Measurements from ENCODE around the gene FNDC10.
A peak's percentile ranks its signal among the peaks of the same experiment; 100 is the strongest.
"Not testable (repeated sequence)": the region's sequence is repeated elsewhere in the genome, so short reads cannot be mapped to it uniquely, and the experiment has no call there.

FNDC10 gene

DNA sequence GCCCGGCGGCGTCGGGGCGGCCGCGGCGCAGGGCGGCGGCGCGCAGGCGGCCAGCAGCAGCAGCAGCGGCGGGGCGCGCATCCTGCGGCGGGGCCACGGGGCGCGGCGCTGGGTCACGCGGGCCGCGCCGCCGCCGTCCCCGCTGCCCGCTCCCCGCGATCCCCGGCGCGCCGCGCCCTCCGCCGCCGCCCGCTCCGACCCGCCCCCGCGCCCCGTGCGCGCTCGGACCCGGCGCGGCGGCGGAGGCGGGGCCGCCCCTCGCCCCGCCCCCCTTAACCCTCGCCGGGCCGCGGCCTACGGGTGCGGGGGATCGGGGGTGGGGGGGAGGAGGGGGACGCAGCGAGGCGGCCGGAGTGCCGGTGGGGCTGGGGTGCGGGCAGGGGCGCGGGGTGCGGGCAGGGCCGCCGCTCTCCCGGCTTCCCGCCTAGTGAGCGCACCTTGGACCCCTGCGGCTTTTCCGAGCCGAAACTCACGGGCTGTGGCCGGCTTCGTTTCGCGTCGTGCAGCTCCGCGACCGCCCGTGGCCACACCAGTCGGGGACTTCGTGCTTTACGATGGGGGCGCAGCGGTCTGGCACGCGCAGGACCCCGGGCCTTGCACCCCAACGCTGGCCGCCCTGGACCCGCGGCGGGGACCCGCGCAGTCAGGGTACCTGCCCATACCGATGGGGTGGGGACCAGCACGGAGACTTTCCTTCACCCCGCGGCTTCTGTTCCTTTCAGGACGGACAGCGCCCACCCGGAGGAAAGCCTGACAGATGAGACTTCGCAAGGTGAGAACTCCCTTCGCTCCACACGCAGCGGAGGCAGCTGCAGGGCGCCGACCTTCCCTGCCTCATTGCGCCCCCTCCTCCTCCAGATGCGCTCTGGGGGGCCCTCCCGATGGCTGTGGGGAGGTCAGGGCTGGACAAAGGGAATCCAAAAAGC lies at the start of gene FNDC10:
Gene FNDC10 (minus strand): TSS at position 201 of the 926 bp plus-strand sequence. CDS start 120 bp downstream, at position 81.
- DNase-seq (ENCODE audit: low read depth in 2 of 2) = no peak

DNA sequence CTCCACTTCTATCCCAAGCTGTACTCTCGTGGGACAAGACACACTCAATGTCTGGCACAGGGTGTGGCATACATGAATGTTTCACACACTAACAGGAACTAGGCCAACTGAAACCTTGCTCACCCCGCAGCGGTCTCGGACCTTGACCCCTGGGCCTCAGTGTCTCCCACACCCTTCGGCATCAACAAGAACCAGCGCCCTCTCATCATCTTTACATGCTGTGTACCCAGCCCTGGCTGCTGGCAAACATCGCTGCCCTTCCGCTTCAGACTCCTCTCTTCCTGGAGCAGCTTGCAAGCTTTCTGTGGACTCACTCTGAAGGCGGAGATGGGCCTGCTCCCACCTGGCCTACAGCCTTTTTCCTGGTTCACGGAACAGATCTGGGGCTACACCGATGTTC lies 48.3 kb upstream of the FNDC10 start:
- not testable (repeated sequence) for DNase-seq (ENCODE audit: low read depth in 2 of 2)

DNA sequence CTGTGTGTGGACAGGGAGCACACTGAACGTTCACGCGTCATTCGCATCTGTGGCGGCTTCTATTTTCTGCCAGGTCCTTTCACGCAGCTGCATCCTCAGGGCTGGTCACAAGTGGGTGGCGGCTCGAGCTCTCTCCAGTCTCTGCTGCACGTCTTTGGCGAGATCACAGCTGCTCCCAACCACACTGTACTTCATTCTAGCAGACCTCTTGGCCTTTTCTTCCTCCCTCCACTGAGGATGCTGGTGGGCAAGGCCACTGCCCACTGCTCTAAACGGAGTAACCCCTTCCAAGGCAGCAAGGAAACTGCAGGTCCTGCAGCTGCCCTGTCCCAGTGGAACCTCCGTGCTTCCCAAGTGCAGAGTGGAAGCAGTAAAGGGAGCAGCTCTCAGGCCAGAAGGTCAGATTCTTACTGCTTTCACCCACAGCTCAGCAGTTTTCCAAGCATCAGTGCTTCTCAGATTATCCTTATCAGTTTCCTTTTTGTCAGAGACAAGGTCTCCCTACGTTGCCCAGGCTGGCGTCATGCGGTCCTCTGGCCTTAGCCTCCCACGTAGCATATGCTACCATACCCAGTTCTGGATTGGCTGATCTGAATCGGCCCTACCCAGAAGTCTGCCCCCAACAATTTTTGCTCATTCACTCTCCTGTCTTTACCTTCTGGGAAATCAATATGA lies 47.8 kb upstream of the FNDC10 start:
- DNase-seq (ENCODE audit: low read depth in 2 of 2) = not testable (repeated sequence)

DNA sequence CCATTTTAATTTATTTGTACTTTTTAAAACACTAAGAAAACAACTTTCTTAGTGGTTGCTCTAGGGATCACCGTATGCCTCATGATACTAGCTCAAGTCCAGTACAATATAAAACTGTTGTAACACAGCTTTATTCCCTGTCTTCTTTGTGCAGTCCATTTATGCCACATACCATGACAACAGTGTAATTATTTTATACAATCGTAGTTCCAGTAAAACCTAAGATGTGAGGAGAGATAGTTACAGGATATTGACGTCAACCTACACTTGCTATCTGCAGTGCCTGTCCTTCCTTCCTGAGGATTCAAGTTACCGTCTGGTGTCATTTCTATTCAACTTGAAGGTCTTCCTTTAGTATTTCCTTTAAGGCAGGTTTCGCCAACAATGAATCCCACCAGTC lies 46.4 kb upstream of the FNDC10 start:
- not testable (repeated sequence) for DNase-seq (ENCODE audit: low read depth in 2 of 2)

DNA sequence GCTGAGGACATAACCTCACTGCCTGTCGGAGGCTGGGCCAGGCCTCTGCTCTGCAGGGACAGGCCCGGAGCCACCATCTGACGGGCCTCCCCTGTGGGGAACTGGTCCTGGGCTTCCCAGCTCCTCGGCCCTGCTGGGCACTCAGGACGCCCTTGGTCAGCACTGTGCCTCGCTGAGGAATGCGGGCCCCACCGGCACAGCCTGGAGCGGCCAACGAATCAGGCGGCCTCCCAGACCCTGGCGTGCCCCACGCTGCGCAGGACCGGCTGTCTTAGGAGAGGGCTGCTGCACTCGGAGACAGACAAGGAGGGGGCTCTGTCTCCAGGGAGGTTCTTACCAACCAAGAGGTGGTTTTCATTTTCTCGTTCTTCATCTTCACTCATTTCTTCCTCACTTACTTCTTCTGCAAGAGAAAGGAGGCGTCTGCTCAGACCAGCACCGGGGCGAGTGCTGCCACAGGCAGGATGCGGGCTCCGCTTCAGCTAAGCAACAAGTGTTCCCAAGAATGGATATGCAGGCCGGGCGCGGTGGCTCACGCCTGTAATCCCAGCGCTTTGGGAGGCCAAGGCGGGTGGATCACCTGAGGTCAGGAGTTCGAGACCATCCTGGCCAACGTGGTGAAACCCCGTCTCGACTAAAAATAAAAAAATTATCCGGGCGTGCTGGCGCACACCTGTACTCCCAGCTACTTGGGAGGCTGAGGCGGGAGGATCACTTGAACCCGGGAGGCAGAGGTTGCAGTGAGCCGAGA lies 41.0 kb upstream of the FNDC10 start:
- not testable (repeated sequence) for DNase-seq (ENCODE audit: low read depth in 2 of 2)

DNA sequence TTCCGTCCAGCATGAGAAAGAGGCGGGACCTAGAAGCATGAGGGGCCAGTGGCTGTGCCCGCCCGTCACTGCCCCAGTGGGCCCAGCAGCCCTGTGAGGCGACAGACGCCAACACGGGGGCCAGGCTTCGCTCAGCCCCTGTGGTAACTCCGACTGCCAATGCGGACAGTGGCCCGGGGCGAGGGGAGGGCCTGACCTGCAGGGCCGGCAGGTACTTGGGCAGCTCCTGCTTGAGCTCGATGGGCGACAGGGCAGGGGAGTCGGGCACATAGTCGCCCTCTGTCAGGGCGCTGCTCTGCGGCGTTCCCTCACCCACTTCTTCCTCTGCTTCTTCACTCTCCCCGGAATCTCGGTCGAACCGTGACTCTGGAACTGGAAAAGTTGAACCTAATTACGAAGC lies 40.1 kb upstream of the FNDC10 start:
- not testable (repeated sequence) for DNase-seq (ENCODE audit: low read depth in 2 of 2)

DNA sequence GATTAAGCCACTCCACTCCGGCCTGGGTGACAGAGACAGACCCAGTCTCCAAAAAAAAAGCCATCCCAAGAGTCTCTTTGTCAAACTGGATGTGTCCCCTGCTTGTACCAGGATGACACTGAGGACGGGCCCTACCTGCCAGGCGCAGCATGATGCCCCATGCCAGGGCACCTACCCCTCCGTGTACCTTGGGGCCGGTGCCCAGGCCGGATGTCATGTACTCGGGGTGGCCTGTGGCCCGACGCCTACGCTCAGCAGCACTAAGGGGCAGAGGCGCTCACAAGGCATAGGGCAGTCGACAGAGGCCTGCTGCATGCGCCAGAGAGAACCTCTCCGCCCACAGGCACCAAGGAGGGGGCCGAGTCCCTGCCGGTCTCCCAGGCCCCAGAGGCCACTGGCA lies 39.4 kb upstream of the FNDC10 start:
- not testable (repeated sequence) for DNase-seq (ENCODE audit: low read depth in 2 of 2)

DNA sequence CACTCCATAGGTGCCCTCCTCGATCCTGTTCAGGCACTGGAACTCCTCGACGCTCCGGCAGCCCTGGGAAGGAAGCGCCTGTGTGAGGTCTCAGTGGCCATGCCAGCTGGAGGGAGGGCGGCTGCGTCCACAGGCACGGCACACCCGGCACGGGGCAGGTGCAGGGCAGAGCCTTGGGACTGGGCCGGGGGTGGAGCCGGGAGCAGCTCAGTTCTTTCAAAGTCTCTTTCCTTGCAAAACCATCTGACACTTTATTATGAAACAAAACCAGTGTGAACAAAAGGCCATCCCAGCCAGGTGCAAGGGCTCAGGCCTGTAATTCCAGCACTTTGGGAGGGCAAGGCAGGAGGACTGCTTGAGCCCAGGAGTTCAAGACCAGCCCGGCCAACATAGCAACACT lies 38.6 kb upstream of the FNDC10 start:
- not testable (repeated sequence) for DNase-seq (ENCODE audit: low read depth in 2 of 2)

DNA sequence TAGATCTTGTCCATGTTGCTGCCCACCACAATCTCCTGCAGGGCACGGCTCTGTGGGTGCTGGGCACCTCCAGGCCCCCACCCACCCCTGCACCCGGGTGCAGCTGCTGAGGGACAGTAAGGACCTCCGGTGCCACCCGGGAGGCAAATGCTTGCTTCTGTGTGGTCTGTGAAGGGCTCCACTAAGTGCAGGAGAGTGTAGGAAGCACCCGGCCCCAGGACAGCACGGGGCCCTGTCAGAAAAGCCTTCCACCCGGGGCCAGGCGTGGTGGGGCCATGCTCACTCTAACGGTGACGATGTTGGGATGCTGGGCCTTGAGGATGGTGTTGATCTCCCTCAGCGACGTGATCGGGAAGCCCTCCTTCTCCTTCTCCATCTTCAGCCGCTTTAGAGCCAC lies 37.5 kb upstream of the FNDC10 start:
- not testable (repeated sequence) for DNase-seq (ENCODE audit: low read depth in 2 of 2)

DNA sequence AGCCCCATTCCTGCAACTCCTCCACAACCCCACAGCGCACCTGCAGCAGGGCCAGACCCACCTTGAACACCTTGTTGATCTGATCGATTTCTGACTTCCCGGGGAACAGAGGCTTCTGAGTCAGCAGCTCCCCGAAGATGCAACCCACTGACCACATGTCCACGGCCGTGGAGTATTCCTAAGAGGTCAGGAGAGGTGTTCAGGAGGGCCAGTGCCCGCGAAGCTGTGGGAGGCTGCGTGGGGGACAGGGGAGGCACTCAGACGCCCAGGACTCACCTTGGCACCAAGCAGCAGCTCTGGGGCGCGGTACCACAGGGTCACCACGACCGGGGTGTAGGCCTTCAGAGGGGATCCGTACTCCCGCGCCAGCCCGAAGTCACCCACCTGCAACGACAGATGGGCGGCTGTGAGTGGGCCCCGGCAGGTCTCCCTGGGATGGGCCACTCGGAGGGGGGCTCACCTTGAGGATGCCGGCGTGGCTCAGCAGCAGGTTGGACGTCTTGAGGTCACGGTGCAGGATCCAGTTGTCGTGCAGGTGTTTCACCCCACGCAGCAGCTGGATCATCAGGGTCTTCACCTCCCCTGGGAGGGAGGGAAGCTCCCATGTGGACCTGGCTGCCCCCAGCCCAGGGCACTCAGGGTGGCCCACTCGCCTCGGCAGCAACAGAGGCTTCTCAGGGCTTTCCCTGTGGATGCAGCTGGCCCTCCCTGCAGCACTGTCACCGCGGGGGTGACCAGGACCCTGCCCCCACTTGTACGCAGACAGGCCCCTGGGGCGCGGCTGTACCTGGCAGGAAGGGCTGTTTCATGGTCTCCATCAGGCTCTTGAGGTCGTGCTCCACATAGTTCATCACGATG lies 36.9 kb upstream of the FNDC10 start:
- DNase-seq (ENCODE audit: low read depth in 2 of 2) = not testable (repeated sequence)

DNA sequence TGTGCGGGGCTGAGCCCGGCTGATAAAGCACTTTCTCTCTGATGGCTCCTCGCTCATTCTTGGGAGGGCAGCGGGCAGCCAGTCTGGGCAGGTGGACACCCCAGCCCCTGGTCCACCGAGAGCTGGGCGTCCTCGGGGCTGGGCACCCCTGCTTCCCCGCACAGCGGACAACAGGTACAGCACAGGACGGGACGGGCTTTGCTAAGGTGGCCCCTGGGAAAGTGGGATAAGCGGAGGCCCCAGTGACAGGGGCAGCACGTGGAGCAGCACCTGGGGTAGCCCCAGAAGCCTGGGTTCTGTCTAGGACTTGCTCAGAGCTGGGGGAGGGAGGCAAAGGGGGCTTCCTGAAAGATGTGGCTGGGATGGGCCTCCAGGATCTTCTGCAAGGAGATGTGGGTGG lies 34.7 kb upstream of the FNDC10 start:
- not testable (repeated sequence) for DNase-seq (ENCODE audit: low read depth in 2 of 2)

DNA sequence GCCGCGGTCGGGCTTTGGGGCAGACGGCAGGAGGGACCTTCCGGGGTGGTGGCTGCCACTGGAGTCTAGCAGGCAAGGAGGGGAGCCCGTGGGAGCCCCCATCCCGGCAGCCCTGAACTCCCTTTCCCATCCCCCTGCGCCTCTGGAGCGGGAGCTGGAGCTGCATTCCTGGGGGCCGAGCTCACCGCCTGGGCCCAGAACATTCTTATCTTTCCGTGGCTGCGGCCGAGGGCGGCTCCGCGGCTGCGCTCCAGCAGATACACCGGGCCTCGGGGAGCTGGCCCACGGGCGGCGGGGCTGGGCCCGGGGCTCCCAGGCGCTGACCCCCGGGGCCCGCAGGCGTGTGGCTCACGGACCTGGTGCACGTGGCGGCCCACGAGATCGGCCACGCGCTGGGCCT lies 33.5 kb upstream of the FNDC10 start:
- DNase-seq (ENCODE audit: low read depth in 2 of 2) = not testable (repeated sequence)

DNA sequence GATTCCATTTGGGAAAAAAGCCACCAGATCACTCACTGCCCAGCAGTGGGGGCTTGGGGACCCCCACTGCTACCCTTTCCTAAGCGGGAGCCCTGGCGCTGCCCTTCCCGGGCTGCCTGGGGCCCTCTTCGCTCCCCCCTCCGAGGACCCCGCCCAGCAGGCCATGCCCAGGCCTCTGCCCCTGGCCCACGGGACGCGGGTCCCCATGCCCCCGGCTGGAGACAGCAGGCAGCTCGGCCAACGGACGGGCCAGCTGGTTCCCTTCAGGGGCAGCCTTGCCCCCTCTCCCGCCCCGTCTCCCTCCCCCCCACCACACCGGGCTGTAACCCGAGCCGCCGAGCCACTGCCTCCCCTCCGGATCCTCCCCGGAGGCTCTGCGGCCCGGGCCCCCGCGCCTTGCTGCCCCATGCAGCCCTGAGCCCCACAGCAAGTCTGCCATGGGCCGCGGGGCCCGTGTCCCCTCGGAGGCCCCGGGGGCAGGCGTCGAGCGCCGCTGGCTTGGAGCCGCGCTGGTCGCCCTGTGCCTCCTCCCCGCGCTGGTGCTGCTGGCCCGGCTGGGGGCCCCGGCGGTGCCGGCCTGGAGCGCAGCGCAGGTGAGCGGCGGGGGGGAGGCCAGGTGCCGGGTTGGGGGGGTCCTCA lies 32.0 kb upstream of the FNDC10 start, which contains the start of gene MMP23B:
Gene MMP23B (plus strand): TSS at position 392 of the 639 bp plus-strand sequence. CDS start 46 bp downstream, at position 438.
- no peak for DNase-seq (ENCODE audit: low read depth in 2 of 2)

DNA sequence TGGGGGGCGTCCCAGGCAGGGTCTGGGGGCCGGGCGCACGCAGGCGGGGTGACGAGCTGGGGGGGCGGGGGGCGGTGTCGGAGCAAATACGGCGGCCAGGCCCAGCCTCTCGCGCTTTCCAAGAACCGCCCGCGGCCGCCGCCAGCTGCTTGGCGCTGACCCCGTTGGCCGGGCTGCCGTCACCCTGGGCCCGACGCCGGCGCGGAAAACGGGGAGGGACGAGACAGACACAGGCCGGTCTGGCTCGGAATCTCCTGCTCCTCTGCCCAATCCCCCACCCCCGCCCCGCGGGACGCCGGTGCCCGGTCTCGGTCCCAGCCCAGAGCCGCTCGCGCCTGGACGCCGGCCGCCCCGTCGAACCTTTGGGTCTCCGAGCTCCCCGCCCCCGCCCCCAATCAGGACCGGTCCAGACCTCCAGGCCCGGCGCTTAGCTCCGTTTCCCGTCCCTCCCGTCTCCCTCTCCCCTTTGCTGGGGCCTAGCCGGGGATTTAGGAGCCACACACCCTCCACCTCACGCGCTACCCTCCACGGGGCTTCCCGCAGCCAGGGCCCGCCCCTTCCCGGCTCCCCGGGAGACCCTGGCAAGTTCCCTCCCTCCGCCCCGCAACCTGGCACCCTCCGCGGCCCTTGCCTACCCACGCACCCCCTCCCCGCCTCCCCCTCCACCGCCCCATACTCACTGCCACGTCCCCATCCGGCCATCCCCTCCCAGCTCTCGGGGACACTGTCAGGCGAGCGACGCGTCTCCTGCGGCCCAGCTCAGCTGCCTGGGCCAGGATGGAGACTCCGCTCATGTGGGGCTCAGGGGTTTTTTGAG lies 31.2 kb upstream of the FNDC10 start:
- DNase-seq (ENCODE audit: low read depth in 2 of 2) = no peak

DNA sequence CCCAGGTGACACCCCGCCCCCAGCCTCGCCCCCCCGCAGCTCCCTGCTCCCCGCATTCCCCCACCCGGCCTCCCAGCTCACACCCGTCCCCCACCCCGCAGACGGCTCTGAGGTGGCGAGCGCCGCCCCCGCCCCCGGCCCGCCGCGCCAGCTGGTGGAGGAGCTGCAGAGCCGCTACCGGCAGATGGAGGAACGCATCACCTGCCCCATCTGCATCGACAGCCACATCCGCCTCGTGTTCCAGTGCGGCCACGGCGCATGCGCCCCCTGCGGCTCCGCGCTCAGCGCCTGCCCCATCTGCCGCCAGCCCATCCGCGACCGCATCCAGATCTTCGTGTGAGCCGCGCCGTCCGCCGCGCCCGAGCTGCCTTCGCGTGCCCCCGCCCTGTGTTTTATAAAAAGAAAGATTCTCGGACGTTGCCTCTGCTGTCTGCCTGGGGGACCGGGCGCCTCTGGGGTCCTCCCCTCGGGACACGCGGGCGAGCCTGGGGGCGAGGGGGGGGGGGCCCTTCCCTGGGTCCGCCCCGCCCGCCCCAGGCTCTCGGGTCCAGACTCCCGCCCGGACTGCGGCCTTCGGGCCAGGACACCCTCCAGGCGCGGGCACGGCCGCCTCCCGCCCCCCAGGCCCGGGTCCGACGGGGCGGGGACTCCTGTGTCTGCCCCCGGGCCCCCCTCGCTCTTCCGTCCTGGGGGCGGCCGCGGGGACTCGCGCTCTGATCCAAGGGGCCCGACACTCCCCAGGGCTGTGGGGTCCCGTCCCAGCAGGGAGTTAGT lies 30.4 kb upstream of the FNDC10 start:
- peak; percentile 90 to 94 for DNase-seq (ENCODE audit: low read depth in 2 of 2)

DNA sequence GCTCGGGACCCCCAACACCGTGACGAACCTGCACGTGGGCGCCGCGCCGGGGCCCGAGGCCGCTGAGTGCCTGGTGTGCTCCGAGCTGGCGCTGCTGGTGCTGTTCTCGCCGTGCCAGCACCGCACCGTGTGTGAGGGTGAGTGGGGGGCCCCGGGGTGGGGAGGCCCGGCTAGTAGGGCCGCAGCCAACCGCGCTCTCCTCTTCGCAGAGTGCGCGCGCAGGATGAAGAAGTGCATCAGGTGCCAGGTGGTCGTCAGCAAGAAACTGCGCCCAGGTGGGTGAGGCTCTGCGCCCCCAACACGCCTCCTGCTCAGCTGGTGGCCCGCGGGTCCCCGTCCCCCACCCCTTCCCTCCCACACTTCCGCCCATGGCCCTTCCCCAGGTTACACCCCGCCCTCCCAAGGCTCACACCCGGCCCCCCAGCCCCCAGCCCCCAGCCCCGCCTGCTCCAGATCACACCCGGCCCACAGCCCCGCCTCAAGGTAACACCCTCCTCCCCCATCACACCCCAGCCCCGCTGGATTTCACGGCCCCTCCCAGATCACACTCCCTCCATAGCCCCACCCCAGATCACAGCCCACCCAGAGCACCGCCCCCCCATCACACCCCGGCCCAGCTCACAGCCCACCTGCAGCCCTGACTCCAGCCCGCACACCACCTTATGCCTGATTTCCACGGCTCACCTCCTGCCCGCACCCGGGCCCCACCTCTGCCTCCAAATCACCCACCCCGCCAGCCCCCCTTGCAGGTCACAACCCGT lies 29.7 kb upstream of the FNDC10 start:
- DNase-seq (ENCODE audit: low read depth in 2 of 2) = peak; percentile 74 to 80

DNA sequence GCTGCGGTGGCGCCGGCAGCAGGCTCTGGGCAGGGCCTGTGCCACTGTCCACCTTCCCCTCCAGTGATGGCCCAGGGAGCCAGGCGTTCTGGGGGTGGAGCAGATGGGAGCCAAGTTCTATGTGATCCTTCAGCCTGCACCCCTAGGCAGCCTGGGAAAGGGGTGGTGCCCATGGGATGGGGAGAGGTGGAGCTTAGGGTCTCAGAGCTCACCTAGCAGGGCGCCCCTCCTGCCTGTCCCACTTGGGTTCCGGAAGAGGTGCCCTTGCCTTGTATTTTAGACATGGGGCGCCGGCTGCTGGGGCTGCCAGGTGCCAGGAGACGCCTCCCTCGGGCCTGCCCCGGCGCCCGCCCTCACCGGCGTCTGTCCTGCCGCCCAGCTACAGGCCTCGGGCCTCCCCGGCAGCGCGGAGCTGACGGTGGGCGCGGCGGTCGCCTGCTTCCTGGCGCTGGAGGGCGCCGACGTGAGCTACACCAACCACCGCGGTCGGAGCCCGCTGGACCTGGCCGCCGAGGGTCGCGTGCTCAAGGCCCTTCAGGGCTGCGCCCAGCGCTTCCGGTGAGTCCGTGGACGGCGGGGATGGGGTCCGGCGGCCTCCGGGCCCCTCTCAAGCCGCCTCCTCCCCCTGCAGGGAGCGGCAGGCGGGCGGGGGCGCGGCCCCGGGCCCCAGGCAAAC lies 29.0 kb upstream of the FNDC10 start:
- DNase-seq (ENCODE audit: low read depth in 2 of 2) = no peak

Measured in stimulated activated CD8-positive, alpha-beta memory T cell treated with anti-CD3 and anti-CD28 coated beads, Interleukin-15, amount 100 ng/mL, for 4 hours (primary cell).